NCI-H82 treated with DMSO at 0.1 percent for 48 hours (cell line): ENCODE results near the gene ZNF486.
"Not testable (repeated sequence)": the region's sequence is repeated elsewhere in the genome, so short reads cannot be mapped to it uniquely, and the experiment has no call there.

Source experiments
- DNase-seq: peaks from one replicate; lab custom pipeline; 2025; ENCODE audit not compliant: unreplicated experiment; lab: John Stamatoyannopoulos, UW

The ZNF486 gene

DNA sequence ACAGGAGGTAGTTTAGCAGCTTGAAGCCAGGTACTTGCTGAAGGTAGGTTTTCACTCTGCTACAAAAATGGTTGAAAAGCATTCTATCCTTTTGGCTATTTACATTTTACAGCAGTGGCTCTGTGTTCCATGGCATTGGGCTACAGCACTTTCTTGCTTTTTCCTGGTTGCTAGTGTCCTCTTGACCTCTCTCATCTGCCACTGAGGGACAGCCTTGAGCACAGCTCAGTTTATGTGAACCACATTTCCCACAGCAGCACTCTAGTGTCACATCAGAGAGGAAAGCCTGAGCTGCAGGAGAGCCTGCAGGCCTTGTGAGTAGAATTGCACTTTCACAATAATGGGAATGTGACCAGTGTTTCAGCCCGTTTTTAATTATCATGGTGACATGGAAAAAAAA, 54.6 kb downstream of the ZNF486 start:
- DNase-seq = not testable (repeated sequence)

DNA sequence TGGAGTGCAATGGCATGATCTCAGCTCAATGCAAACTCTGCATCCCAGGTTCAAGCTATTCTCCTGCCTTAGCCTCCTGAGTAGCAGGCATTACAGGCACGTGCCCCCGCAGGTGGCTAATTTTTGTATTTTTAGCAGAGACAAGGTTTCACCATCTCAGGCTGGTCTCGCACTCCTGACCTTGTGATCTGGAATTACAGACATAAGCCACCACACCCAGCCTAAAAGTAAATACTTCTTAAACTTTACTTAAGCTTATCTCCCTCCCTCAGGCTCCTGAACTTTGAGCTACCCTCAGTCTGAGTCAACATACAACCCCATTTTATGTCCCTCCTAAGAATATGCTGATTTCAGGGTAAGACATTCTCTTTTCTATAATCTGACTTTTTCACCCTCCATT, 66.1 kb downstream of the ZNF486 start:
- no peak for DNase-seq

DNA sequence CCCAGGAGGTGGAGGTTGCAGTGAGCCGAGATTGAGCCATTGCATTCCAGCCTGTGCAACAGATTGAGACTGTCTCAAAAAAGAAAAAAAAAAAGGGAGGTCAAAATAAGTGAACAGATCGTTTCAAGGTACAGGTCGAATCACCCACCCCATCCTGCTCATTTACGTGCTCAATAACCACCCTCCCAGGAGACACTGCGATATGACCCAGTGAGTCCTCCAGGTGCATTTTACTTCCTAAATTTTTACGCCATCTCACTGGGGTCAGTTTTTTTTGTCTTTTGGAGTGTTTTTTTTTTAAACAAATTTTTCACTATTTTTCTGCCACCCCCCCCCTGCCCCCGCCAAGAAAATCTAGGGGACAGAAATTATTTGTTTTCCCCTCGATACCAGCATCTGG, 68.1 kb downstream of the ZNF486 start:
- DNase-seq = no peak

DNA sequence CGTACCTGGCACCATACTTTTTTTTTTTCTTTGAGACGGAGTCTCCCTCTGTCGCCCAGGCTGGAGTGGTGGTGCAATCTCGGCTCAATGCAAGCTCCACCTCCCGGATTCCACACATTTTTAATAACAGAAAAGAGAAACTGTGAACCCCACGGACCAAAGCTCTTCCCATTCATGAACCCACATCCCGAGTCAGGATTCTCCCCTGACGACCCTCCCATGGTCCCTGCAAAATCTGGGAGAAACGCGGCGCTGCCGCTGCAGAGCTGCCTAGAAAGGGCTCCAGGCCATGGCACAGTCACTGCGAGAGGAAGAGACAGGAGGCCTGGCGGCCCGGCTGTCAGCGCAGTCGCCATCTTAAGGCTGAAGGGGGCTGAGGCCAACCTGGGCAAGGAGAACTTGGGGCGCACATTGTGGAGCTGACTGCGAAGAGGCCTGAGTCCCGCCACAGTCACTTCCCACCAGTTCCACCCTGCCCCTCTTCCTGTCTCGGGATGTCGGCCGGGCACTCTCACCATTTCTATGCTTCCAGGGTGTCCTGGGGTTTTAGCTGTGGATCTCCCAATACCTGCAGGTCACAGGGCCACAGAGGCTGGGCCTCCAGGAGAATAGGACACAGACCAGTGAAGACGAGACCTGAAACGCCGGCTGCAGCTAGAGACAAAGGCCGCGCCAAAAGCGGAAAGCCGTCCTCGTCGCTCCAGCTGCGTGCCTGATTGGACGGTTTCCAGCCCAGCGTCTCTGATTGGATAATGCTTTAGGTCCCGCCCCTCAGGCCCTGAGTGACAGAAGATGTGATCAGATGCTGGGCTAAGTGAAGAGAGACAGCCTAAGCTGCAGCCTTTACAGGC, 71.0 kb downstream of the ZNF486 start:
- DNase-seq = no peak

DNA sequence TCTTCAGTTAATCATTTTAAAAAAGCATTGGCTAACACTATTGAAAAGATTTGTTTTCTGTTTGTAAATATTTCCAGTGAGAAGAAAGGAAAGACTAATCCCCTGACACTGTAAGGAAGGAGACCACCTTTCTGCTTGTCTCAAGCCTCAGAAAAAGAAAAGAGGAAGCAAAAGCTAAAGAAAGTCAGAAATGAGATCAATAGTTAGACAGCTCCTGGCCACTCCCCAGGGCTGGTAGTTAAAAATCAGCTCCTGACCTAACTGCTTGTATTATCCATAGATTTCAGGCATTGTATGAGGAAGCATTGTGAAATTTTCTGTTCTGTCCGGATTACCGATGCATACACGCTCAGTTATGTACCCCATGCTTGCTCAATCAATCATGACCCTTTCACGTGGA, 76.6 kb downstream of the ZNF486 start:
- DNase-seq = no peak

DNA sequence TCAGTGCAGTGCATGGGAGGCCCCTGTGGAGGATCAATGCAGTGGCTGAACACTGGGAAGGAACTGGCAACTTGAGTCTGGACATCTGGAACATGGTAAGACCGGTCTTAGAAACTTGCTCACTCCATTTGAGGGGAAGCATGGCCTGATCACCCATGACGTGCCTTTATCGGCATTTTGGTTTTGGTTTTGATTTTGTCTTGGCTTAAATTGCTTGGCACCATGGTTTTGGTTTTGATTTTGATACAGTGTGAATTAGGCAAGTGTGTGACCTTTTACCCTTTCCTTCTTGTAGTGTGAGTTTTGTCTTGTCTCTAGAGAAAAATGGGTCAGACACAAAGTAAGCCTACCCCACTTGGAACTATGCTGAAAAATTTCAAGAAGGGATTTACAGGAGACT, 77.3 kb downstream of the ZNF486 start:
- no peak for DNase-seq

DNA sequence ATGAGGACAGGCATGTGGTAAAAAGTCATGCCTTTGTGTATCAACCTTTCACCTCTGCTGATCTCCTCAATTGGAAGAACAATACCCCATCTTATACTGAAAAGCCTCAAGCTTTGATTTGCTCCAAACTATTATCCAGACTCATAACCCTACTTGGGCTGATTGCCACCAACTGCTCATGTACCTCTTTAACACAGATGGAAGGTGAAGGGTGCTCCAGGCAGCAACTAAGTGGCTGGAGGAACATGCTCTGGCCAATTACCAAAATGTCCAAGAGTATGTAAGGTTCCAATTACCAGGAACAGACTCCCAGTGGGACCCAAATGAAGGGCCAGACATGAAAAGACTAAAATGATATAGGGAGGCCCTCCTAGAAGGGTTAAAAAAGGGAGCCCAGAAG, 78.3 kb downstream of the ZNF486 start:
- no peak for DNase-seq

DNA sequence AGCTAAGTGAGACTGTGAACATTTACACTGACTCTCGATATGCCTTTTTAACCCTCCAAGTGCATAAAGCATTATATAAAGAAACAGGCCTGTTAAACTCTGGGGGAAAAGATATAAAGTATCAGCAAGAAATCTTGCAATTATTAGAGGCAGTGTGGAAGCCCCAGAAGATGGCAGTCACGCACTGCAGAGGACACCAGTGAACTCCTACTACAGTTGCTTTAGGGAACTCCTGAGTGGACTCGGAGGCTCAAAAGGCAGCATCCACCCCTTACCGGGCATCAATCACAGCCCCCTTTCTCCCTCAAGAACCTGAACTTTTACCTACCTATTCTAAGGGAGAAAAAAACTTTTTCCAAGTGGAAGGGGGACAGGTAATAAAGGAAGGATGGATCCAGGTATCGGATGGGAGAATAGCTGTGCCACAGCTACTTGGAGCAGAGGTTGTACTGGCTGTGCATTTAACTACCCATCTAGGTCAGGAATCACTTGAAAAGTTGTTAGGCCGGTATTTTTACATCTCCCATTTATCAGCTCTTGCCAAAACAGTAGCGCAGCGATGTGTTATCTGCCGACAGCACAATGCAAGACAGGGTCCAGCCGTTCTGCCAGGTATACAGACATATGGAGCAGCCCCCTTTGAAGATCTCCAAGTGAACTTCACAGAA, 80.1 kb downstream of the ZNF486 start:
- no peak for DNase-seq

DNA sequence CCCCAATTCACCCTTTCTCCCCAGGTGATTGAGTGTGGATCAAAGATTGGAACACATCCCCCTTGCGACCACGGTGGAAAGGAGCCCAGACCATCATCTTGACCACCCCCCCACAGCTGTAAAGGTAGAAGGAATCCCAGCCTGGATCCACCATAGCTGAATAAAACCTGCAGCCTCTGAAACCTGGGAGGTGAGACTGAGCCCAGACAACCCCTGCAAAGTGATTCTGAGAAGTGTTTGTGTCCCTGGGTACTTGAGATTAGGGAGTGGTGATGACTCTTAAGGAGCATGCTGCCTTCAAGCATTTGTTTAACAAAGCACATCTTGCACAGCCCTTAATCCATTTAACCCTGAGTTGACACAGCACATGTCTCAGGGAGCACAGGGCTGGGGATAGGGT, 81.2 kb downstream of the ZNF486 start:
- DNase-seq = peak; percentile 31
